ENCODE data around the gene SPNS2. TPM values are rescaled to one million over a fixed set of nuclear protein-coding genes. Genes with fewer than 3 reads are reported as not detected.

Gene SPNS2
- total RNA-seq, 1 donor, result under 0.01 TPM

DNA sequence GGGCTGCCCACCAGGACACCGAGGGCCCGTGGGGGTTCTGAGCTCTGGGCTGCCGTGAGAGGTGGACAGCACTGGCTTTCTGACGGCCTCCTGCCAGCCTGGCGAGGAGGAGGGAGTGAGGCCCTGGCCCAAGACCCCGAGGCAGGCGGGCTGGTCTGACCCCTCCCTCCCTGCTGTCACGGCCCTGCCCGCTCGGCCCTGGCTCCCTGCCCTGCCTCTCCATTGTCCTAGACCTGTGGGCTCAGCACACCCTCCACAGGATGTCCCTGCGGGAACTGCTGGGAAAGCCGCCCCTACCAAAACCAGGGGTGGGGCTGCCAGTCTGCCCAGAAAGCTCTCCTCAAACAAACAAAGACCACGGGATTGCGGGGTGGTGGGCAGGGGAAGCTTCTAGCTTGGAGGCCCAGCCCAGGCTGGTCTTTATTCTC lies 20.7 kb downstream of the SPNS2 start:
- H3K9me3 ChIP-seq (ENCODE audit: low read depth, low read length), result no peaks in the 10 kb centered on the region
- H2AFZ ChIP-seq (ENCODE audit: low read length), result no peak overlapping the region
- H3K79me2 ChIP-seq (ENCODE audit: insufficient read depth, low read length), result no peaks in the 10 kb centered on the region
- H3K27ac ChIP-seq (ENCODE audit: low read depth, low read length), result no peak overlapping the region
- DNase-seq (ENCODE audit: insufficient read length, low spot score, missing footprints), result no peak
- no peak overlapping the region for H3K4me2 ChIP-seq (ENCODE audit: insufficient read depth, low read length)
- H3K4me1 ChIP-seq (ENCODE audit: insufficient read depth, low read length), result no peaks in the 10 kb centered on the region
- H3K27me3 ChIP-seq (ENCODE audit: insufficient read depth, low read length), result peaks cover 2% of the 10 kb centered on the region
- H3K36me3 ChIP-seq (ENCODE audit: insufficient read depth, low read length), result no peaks in the 10 kb centered on the region
- no peaks in the 10 kb centered on the region for H4K20me1 ChIP-seq (ENCODE audit: insufficient read depth, low read length)
- H3K4me3 ChIP-seq (ENCODE audit: insufficient read depth, low read length), result no peak overlapping the region
- TF ChIP-seq CTCF (IDR thresholded peaks at IDR 0.05; ENCODE audit: extremely low read depth, low read depth, low read length), result no peak

DNA sequence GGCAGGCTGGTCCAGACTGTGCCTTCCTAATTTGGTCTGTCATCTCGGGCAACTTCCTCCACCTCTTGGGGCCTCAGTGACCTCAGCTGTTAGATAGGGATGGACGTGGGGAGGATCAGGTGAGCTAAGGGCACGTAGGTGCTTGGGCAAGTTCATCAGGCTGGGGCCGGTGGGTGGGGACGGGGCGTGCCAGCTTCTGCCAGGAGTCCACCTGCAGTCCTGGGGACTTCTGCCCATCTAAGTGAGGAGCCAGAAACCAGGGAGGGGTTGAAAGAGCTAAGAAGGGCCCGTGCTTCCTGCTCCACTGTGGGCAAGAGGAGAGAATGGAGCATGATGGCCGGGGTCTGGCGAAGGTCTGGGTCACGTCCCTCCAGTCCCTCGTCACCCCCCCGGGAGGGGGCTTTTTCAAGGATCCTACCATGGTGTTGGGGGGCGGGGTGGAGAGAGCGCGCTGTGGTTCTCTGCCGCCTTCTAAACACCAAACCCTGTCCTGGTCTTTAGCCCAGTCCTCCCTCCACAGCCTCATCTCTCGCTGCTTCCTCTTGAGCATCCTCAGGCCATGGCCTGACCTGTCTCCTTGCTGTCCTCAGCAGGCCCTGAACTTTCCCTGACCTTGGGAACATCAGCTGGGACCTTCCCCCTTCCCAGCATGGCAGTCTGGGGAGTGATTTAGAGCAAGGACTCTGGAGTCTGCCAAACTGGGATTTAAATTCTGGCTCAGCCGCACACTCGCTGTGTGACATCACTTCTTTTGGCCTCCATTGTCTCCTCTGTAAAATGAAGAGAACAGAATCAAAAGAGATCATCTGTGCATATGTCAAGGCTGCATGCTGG lies 21.6 kb downstream of the SPNS2 start:
- no peaks in the 10 kb centered on the region for H3K79me2 ChIP-seq (ENCODE audit: insufficient read depth, low read length)
- no peak for DNase-seq (ENCODE audit: insufficient read length, low spot score, missing footprints)
- TF ChIP-seq CTCF (IDR thresholded peaks at IDR 0.05; ENCODE audit: extremely low read depth, low read depth, low read length), result no peak
- H3K36me3 ChIP-seq (ENCODE audit: insufficient read depth, low read length), result no peaks in the 10 kb centered on the region
- no peak overlapping the region for H3K4me3 ChIP-seq (ENCODE audit: insufficient read depth, low read length)
- H3K4me1 ChIP-seq (ENCODE audit: insufficient read depth, low read length), result no peaks in the 10 kb centered on the region
- H3K4me2 ChIP-seq (ENCODE audit: insufficient read depth, low read length), result no peak overlapping the region
- H3K27me3 ChIP-seq (ENCODE audit: insufficient read depth, low read length), result peaks cover 2% of the 10 kb centered on the region
- H2AFZ ChIP-seq (ENCODE audit: low read length), result no peak overlapping the region
- no peaks in the 10 kb centered on the region for H3K9me3 ChIP-seq (ENCODE audit: low read depth, low read length)
- H4K20me1 ChIP-seq (ENCODE audit: insufficient read depth, low read length), result no peaks in the 10 kb centered on the region
- H3K27ac ChIP-seq (ENCODE audit: low read depth, low read length), result no peak overlapping the region

DNA sequence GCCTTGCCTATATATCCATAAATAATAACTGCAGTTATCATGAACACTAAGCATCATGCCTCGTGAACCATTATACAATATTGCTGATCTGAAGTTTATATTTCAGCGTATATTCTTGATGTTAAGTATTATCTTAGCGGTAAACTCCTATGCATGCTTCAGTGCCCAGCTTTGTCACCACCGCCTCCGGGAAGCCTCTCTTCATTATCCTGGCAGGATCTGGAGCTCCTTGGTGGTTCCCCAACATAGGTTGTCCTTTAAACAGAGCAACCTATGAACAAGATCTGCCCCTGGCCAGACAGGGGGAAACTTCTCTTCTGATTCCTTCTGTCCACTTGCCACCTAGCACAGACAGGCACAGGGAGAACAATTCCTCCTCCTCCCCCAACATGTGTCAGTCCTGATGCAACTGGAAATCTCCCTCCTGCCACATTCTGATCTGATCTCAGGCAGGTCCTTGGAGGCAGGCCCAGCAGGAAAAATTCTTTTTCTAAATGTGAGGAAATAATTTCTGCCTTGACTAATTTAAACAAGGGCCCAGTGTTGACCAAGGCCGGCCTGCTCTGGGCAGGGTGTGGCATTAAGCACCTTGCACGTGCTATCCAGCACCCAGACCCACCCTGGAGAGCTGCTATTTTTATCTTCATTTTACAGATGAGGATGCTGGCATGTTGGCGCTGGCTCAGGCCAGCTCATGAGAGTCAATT lies 22.4 kb downstream of the SPNS2 start:
- TF ChIP-seq CTCF (IDR thresholded peaks at IDR 0.05; ENCODE audit: extremely low read depth, low read depth, low read length), result no peak
- no peaks in the 10 kb centered on the region for H3K36me3 ChIP-seq (ENCODE audit: insufficient read depth, low read length)
- H3K9me3 ChIP-seq (ENCODE audit: low read depth, low read length), result no peaks in the 10 kb centered on the region
- H3K27ac ChIP-seq (ENCODE audit: low read depth, low read length), result no peak overlapping the region
- DNase-seq (ENCODE audit: insufficient read length, low spot score, missing footprints), result no peak
- H3K79me2 ChIP-seq (ENCODE audit: insufficient read depth, low read length), result no peaks in the 10 kb centered on the region
- H2AFZ ChIP-seq (ENCODE audit: low read length), result no peak overlapping the region
- no peak overlapping the region for H3K4me2 ChIP-seq (ENCODE audit: insufficient read depth, low read length)
- no peaks in the 10 kb centered on the region for H4K20me1 ChIP-seq (ENCODE audit: insufficient read depth, low read length)
- no peaks in the 10 kb centered on the region for H3K4me1 ChIP-seq (ENCODE audit: insufficient read depth, low read length)
- no peak overlapping the region for H3K4me3 ChIP-seq (ENCODE audit: insufficient read depth, low read length)
- H3K27me3 ChIP-seq (ENCODE audit: insufficient read depth, low read length), result peaks cover 2% of the 10 kb centered on the region

DNA sequence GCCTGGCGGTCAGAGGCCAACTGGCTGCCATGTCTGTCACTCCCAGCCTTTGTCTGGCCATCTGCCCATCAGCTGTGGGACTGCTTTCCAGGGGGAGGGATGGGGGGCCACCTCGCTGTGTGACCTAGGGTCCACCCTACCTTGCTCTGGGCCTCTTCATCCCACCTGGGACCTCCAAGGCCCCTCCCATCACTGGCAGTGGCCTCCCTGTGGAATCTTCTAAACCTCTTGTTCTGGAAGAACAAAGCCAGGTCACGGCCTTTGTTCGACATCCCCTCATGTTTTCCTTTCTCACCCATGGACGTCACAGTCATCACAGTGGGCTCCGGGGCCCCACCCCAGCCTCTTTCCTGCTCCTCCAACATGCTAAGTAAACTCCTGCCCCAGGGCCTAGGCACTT lies 24.0 kb downstream of the SPNS2 start:
- TF ChIP-seq CTCF (IDR thresholded peaks at IDR 0.05; ENCODE audit: extremely low read depth, low read depth, low read length), result no peak
- H3K27ac ChIP-seq (ENCODE audit: low read depth, low read length), result no peak overlapping the region

More for the DNA sequence above, 24.0 kb downstream of the SPNS2 start:
- Histone ChIP-seq H3K4me1 (ENCODE audit: insufficient read depth, low read length) (no peaks in the 10 kb centered on the region), H3K9me3 (ENCODE audit: low read depth, low read length) (no peaks in the 10 kb centered on the region), H2AFZ (ENCODE audit: low read length) (no peak overlapping the region), H3K79me2 (ENCODE audit: insufficient read depth, low read length) (no peaks in the 10 kb centered on the region), H3K36me3 (ENCODE audit: insufficient read depth, low read length) (no peaks in the 10 kb centered on the region), H4K20me1 (ENCODE audit: insufficient read depth, low read length) (no peaks in the 10 kb centered on the region), H3K4me3 (ENCODE audit: insufficient read depth, low read length) (no peak overlapping the region), H3K4me2 (ENCODE audit: insufficient read depth, low read length) (no peak overlapping the region), H3K27me3 (ENCODE audit: insufficient read depth, low read length) (peaks cover 2% of the 10 kb centered on the region)
- no peak for DNase-seq (ENCODE audit: insufficient read length, low spot score, missing footprints)
